Activated T-helper 17 cell treated with anti-CD3 and anti-CD28 coated beads, Interleukin-2, amount 50 U/mL, for 72 hours (primary cell): ENCODE measurements around the gene ARHGEF7. TPM values are rescaled to one million over a fixed set of nuclear protein-coding genes. Genes with fewer than 3 reads are reported as not detected.

Experiments
- ATAC-seq: fragments of 150-1000 bp; cut with Tn5 transposase; replicated peaks from 2 replicates; pipeline ENCODE4 v1.10.0; 2021; ENCODE audit warnings: mild to moderate bottlenecking, moderate library complexity
- H3K27ac Mint-ChIP-seq: one replicate; pipeline ENCODE4 v1.8.0; 2022; ENCODE audit warnings: mixed read lengths
- H3K27me3 Mint-ChIP-seq: one replicate; pipeline ENCODE4 v1.8.0; 2022; ENCODE audit warnings: mixed read lengths
- H3K36me3 Mint-ChIP-seq: one replicate; pipeline ENCODE4 v1.8.0; 2022; ENCODE audit warnings: low read depth, mild to moderate bottlenecking, mixed read lengths
- H3K4me1 Mint-ChIP-seq: one replicate; pipeline ENCODE4 v1.8.0; 2022; ENCODE audit warnings: mixed read lengths
- H3K4me3 Mint-ChIP-seq: one replicate; pipeline ENCODE4 v1.8.0; 2022; ENCODE audit warnings: mild to moderate bottlenecking, mixed read lengths
- H3K9me3 Mint-ChIP-seq: one replicate; pipeline ENCODE4 v1.8.0; 2022; ENCODE audit warnings: mixed read lengths
- total RNA-seq, 2 donors: library from RNA; stranded (reverse); gene quantifications; one replicate each; pipeline ENCODE4 v1.2.3, GENCODE V29; 2022

The ARHGEF7 gene
- total RNA-seq, 2 donors from 2014 or later: 70.2 to 127 TPM

DNA sequence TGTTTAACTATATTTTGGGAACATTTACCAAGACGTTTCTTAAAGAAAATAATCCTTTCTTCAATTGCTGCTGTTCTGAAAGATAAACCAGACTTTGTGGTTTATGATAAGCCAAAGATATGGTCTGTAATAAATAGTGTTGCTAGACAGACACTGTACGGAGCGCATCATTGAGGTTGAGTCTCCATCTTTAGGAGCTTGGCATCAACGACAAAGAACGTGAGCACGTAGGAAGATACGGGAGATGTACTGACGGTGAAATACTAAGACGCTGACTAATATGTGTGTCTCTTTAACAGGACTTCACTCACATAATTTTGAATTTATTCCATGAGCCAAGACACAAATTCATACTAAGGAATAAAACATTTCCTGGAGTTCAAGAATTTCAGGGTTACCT is 221.6 kb downstream of the ARHGEF7 start:
- no peak for ATAC-seq
- Mint-ChIP-seq H3K36me3 (peaks cover 6% of the 10 kb centered on the region), H3K9me3 (peaks cover 10% of the 10 kb centered on the region)

DNA sequence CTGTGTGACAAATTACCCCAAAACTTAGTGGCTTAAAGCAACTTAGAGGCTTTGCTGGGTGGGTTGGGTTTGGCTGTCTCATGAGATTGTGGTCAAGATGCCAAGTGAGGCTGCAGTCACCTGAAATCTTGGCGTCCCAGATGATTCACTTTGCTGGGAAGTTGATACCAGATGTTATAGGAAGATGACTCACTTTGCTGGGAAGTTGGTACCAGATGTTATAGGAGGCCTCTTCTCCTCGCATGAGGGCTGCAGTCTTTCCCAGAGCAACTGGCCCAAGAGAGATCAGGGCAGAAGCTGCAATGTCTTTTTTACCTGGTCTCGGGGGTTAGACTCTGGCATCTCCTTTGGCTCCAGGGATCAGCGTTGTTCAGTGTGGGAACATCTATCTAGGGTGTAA is 222.1 kb downstream of the ARHGEF7 start:
- no peaks in the 10 kb centered on the region for H3K4me1 Mint-ChIP-seq
- H3K4me3 Mint-ChIP-seq: no peak overlapping the region
- no peak overlapping the region for H3K27ac Mint-ChIP-seq
- peaks cover 6% of the 10 kb centered on the region for H3K36me3 Mint-ChIP-seq
- ATAC-seq: peak; percentile 29
- H3K27me3 Mint-ChIP-seq: no peaks in the 10 kb centered on the region
- H3K9me3 Mint-ChIP-seq: peaks cover 10% of the 10 kb centered on the region

More for the DNA sequence above, 221.6 kb downstream of the ARHGEF7 start:
- Mint-ChIP-seq H3K27ac (no peak overlapping the region), H3K4me1 (no peaks in the 10 kb centered on the region), H3K27me3 (no peaks in the 10 kb centered on the region), H3K4me3 (no peak overlapping the region)

- no peak for ATAC-seq
- H3K36me3 Mint-ChIP-seq: peaks cover 6% of the 10 kb centered on the region
- no peak overlapping the region for H3K4me3 Mint-ChIP-seq
Measured at GRCh38 chr13:111337741-111338140, 222.6 kb downstream of the ARHGEF7 start.

DNA sequence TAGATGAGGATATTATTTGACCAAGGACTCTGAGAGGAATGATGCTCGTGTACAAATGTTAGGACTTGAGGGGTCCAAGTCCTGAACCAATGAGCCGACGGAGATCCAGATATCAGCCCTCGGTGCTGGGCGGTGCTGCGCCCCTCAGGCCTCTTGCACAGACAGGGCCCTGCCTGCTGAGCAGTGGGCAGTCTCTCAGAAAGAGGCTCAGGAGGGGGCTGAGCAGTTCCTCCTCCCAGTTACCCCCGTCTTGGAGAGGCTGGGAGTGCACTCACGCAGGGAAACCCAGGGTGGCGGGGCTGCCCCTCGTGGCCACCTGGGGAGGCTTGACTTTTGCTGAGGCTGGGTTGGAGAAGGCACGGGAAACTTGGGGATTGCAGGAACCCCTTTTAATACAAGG is 223.7 kb downstream of the ARHGEF7 start:
- Mint-ChIP-seq H3K4me1 (no peaks in the 10 kb centered on the region), H3K27me3 (no peaks in the 10 kb centered on the region), H3K9me3 (peaks cover 3% of the 10 kb centered on the region), H3K36me3 (peaks cover 13% of the 10 kb centered on the region), H3K27ac (peak overlapping the region; percentile 30), H3K4me3 (no peak overlapping the region)
- no peak for ATAC-seq

More at GRCh38 chr13:111337741-111338140, 222.6 kb downstream of the ARHGEF7 start:
- Mint-ChIP-seq H3K9me3 (peaks cover 10% of the 10 kb centered on the region), H3K27ac (no peak overlapping the region), H3K27me3 (no peaks in the 10 kb centered on the region), H3K4me1 (no peaks in the 10 kb centered on the region)

DNA sequence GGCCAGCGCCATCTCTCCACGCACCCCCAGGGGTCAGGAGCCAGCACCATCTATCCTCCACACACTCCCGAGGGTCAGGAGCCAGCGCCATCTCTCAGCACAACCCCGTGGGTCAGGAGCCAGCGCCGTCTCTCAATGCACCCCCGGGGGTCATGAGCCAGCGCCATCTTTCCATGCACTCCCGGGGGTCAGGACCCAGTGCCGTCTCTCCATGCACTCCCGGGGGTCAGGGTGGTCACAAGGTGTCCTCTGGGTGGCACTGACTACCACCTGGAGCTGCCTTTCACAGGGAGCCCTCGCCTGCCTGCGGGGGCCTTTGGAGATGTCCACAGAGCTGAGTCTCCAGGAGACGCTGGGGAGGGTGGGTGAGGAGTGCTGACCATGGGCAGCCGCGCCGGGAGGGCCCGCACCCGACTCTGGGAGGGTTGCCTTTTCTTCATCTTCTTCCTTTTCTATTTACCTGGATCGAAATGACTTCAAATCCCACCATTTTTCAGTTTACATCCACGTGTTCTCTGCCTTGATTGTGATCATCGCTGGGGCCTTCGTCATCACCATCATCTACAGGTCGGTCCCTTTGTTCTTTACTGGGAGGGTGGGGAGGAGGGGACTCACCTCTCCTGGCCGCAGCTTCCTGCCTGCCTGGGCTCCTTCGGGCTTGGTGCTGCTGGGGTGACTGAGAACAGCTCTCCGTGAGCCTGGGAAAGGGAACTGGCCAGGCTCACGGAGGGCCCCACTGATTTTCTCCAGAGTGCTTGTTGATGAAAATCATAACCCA is 224.4 kb downstream of the ARHGEF7 start:
- H3K9me3 Mint-ChIP-seq: peaks cover 3% of the 10 kb centered on the region
- no peak overlapping the region for H3K27ac Mint-ChIP-seq
- no peaks in the 10 kb centered on the region for H3K27me3 Mint-ChIP-seq
- H3K36me3 Mint-ChIP-seq: peaks cover 17% of the 10 kb centered on the region
- H3K4me3 Mint-ChIP-seq: no peak overlapping the region
- H3K4me1 Mint-ChIP-seq: no peaks in the 10 kb centered on the region
- no peak for ATAC-seq

DNA sequence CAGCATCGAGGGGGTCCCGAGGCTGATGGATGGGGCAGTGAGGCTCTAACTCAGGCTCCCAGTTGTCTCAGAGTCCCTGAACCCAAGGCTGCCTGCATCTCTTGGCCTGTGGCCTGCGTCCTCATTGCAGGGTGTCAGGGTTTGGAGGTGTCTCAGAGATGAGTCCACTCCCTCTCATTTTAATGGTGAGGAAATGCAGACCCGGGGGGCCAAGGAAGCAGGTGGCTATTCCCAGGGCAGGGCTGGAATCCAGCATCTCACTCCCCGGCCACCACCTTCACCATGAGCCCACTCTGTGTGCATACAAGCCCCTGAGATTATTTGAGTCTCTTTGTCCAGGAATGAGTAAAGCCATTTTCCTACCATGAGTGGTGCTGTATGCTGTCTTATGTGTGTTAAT is 226.8 kb downstream of the ARHGEF7 start:
- no peak for ATAC-seq
- Mint-ChIP-seq H3K27ac (no peak overlapping the region), H3K4me3 (no peak overlapping the region), H3K27me3 (no peaks in the 10 kb centered on the region), H3K9me3 (peaks cover 3% of the 10 kb centered on the region), H3K36me3 (peaks cover 17% of the 10 kb centered on the region), H3K4me1 (no peaks in the 10 kb centered on the region)

- no peak overlapping the region for H3K27ac Mint-ChIP-seq
- no peaks in the 10 kb centered on the region for H3K27me3 Mint-ChIP-seq
- H3K36me3 Mint-ChIP-seq: peaks cover 11% of the 10 kb centered on the region
- no peak overlapping the region for H3K4me3 Mint-ChIP-seq
- no peak for ATAC-seq
- H3K4me1 Mint-ChIP-seq: no peaks in the 10 kb centered on the region
- H3K9me3 Mint-ChIP-seq: peaks cover 3% of the 10 kb centered on the region
Measured at GRCh38 chr13:111342721-111343120, 227.6 kb downstream of the ARHGEF7 start.

- Mint-ChIP-seq H3K27me3 (no peaks in the 10 kb centered on the region), H3K4me1 (no peaks in the 10 kb centered on the region), H3K36me3 (peaks cover 11% of the 10 kb centered on the region), H3K4me3 (no peak overlapping the region), H3K9me3 (peaks cover 3% of the 10 kb centered on the region), H3K27ac (no peak overlapping the region)
- ATAC-seq: no peak
Measured at GRCh38 chr13:111343186-111343805, 228.2 kb downstream of the ARHGEF7 start.

GRCh38 chr13:111344471-111345191 is 229.5 kb downstream of the ARHGEF7 start:
- no peak for ATAC-seq
- Mint-ChIP-seq H3K4me3 (no peak overlapping the region), H3K36me3 (peaks cover 11% of the 10 kb centered on the region), H3K9me3 (no peaks in the 10 kb centered on the region), H3K4me1 (no peaks in the 10 kb centered on the region), H3K27ac (no peak overlapping the region), H3K27me3 (no peaks in the 10 kb centered on the region)

DNA sequence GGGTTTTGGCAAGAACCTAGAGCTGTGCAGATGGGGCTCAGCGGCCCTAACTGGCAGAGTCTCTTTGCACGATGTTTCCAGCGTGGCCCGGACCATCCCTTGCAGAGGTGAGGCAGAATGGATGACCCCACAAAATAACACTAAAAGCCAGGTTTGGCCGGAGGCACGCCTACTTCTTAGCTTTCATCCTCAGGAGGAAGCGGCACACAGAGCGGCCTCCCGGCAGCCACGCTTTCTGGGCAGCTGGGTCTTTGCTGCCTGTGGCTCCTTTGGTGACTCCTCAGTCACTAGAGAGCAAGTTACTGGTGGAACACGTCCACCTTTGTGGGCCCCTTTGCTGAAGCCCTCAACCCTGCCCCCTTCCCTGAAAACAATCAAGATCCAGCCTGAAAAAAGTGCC is 230.6 kb downstream of the ARHGEF7 start:
- no peaks in the 10 kb centered on the region for H3K4me1 Mint-ChIP-seq
- no peak overlapping the region for H3K4me3 Mint-ChIP-seq
- H3K27me3 Mint-ChIP-seq: no peaks in the 10 kb centered on the region
- H3K27ac Mint-ChIP-seq: no peak overlapping the region
- no peak for ATAC-seq
- H3K36me3 Mint-ChIP-seq: peaks cover 11% of the 10 kb centered on the region
- H3K9me3 Mint-ChIP-seq: no peaks in the 10 kb centered on the region

DNA sequence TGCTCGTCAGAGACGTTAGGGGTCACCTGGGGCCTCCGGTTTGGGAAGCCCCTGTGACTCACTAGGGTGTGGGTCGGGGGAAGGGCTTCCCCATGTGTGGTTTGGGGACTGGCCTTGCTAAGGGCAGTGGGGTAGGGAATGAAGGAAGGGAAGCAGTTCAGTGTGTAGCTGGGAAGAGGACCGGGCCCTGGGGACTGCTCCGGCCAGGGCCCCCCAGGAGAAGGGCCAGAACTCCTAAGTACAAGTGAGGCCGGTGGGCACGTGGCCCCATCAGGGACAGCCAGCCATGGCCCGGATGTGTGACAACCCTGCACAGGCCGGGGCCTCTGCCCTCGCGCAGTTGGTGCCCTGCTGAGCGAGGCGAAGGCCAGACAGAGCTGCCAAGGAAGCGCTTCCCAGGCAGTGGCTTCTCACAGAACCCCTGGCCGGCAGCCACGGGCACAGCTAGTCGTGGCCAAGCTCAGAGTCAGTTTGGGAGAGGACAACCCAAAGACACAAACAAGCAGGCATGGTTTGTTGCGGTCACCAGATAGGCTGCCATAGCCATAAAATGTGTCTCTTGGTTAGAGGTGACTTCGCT is 231.1 kb downstream of the ARHGEF7 start:
- Mint-ChIP-seq H3K36me3 (peaks cover 11% of the 10 kb centered on the region), H3K4me1 (no peaks in the 10 kb centered on the region), H3K9me3 (no peaks in the 10 kb centered on the region), H3K27me3 (no peaks in the 10 kb centered on the region), H3K27ac (no peak overlapping the region), H3K4me3 (no peak overlapping the region)
- no peak for ATAC-seq

GRCh38 chr13:111347438-111347837 is 232.3 kb downstream of the ARHGEF7 start:
- Mint-ChIP-seq H3K4me1 (no peaks in the 10 kb centered on the region), H3K4me3 (no peak overlapping the region), H3K9me3 (peaks cover 4% of the 10 kb centered on the region), H3K36me3 (peaks cover 11% of the 10 kb centered on the region), H3K27ac (no peak overlapping the region), H3K27me3 (no peaks in the 10 kb centered on the region)
- no peak for ATAC-seq

DNA sequence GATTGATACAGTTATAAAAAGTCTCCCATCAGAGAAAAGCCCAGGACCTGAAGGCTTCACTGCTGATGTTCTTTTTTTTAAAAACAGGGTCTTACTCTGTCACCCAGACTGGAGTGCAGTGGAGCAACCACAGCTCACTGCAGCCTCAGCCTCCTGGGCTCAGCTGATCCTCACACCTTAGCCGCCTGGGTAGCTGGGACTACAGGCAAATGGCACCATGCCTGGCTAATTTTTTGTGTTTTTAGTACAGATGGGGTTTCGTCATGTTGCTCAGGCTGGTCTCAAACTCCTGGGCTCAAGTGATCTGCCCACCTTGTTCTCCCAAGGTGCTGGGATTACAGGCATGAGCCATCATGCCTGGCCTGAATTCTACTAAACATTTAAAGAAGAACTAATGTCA is 238.4 kb downstream of the ARHGEF7 start:
- Mint-ChIP-seq H3K36me3 (no peaks in the 10 kb centered on the region), H3K27ac (no peak overlapping the region), H3K27me3 (peaks cover 5% of the 10 kb centered on the region), H3K9me3 (peaks cover 4% of the 10 kb centered on the region), H3K4me1 (no peaks in the 10 kb centered on the region), H3K4me3 (no peak overlapping the region)
- no peak for ATAC-seq

- Mint-ChIP-seq H3K27me3 (peaks cover 5% of the 10 kb centered on the region), H3K36me3 (no peaks in the 10 kb centered on the region), H3K4me1 (no peaks in the 10 kb centered on the region)
Measured at GRCh38 chr13:111354789-111355188, 239.7 kb downstream of the ARHGEF7 start.

More at GRCh38 chr13:111354789-111355188, 239.7 kb downstream of the ARHGEF7 start:
- ATAC-seq: no peak
- no peak overlapping the region for H3K27ac Mint-ChIP-seq
- H3K9me3 Mint-ChIP-seq: peaks cover 4% of the 10 kb centered on the region
- no peak overlapping the region for H3K4me3 Mint-ChIP-seq
